22Rv1 (cell line): Measurements from ENCODE around the gene HBE1.

ENCODE experiments used
- ZFX ChIP-seq: fragments of 450-650 bp; IDR thresholded peaks from 2 replicates; pipeline ENCODE4 v1.6.1; 2017; ENCODE audit warnings: antibody characterized with exemption, borderline replicate concordance
- TF ChIP-seq, protein P1 (sequence below): fragments of 450-650 bp; IDR thresholded peaks from 2 replicates; pipeline ENCODE4 v1.5.1; 2017; ENCODE audit warnings: mild to moderate bottlenecking

DNA sequence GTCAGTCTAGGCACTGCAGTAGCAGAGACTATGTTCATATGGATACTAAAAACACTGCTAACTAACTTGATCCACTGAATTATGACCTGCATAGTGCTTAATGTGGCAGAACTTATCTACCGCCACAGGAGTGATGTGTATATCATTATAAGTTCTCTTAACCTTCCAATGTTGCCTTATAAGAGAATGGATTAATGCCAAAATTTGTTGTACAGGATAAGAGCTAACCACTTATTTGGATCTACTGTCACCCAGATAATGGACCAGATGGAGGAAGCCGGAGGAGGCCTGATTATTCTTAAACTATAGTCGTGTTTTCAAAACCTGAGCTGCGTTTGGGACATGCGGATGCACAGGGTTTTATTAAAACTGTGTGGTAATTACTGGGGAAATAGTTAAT lies 33.9 kb upstream of the HBE1 start:
- TF ChIP-seq, protein P1, sequence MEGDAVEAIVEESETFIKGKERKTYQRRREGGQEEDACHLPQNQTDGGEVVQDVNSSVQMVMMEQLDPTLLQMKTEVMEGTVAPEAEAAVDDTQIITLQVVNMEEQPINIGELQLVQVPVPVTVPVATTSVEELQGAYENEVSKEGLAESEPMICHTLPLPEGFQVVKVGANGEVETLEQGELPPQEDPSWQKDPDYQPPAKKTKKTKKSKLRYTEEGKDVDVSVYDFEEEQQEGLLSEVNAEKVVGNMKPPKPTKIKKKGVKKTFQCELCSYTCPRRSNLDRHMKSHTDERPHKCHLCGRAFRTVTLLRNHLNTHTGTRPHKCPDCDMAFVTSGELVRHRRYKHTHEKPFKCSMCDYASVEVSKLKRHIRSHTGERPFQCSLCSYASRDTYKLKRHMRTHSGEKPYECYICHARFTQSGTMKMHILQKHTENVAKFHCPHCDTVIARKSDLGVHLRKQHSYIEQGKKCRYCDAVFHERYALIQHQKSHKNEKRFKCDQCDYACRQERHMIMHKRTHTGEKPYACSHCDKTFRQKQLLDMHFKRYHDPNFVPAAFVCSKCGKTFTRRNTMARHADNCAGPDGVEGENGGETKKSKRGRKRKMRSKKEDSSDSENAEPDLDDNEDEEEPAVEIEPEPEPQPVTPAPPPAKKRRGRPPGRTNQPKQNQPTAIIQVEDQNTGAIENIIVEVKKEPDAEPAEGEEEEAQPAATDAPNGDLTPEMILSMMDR: no peak
- no peak for TF ChIP-seq ZFX
